Activated T-cell treated with anti-CD3 and anti-CD28 coated beads for 48 hours (primary cell): ENCODE measurements around the gene ACOT2.
A peak's percentile ranks its signal among the peaks of the same experiment; 100 is the strongest.
"Not testable (repeated sequence)": the region's sequence is repeated elsewhere in the genome, so short reads cannot be mapped to it uniquely, and the experiment has no call there.

Experiments used
- DNase-seq: peaks from one replicate; pipeline ENCODE4 v3.0.0-alpha.2; 2020; ENCODE audit warnings: low read depth

ACOT2 gene

GRCh38 chr14:73569185-73569958, at the start of gene ACOT2:
TSS of gene ACOT2 (plus strand) at chr14:73569213. CDS start at chr14:73569241, 28 bp downstream.
- peak; percentile 81 for DNase-seq

GRCh38 chr14:73521229-73521628, 47.8 kb upstream of the ACOT2 start:
- DNase-seq: no peak

GRCh38 chr14:73524493-73524892, 44.5 kb upstream of the ACOT2 start:
- DNase-seq: no peak

GRCh38 chr14:73526036-73526984, 42.7 kb upstream of the ACOT2 start:
- no peak for DNase-seq

- DNase-seq: not testable (repeated sequence)
Measured at GRCh38 chr14:73529356-73529755, 39.7 kb upstream of the ACOT2 start.

GRCh38 chr14:73531971-73532370, 37.0 kb upstream of the ACOT2 start:
- not testable (repeated sequence) for DNase-seq

- peak; percentile 29 for DNase-seq
Measured at GRCh38 chr14:73537244-73538045, 31.6 kb upstream of the ACOT2 start.

- DNase-seq: peak; percentile 58
Measured at GRCh38 chr14:73539017-73539416, 30.0 kb upstream of the ACOT2 start.

GRCh38 chr14:73542961-73543360, 26.1 kb upstream of the ACOT2 start:
- DNase-seq: not testable (repeated sequence)

- DNase-seq: not testable (repeated sequence)
Measured at GRCh38 chr14:73545353-73545752, 23.7 kb upstream of the ACOT2 start.

GRCh38 chr14:73549097-73549496, 19.9 kb upstream of the ACOT2 start:
- DNase-seq: not testable (repeated sequence)

GRCh38 chr14:73549889-73550524, 19.0 kb upstream of the ACOT2 start:
- not testable (repeated sequence) for DNase-seq

- DNase-seq: no peak
Measured at GRCh38 chr14:73553845-73554244, 15.2 kb upstream of the ACOT2 start.

- DNase-seq: not testable (repeated sequence)
Measured at GRCh38 chr14:73557201-73557600, 11.8 kb upstream of the ACOT2 start.

GRCh38 chr14:73558238-73558637, 10.8 kb upstream of the ACOT2 start:
- DNase-seq: not testable (repeated sequence)

GRCh38 chr14:73562256-73562655, 6.8 kb upstream of the ACOT2 start:
- not testable (repeated sequence) for DNase-seq

- DNase-seq: not testable (repeated sequence)
Measured at GRCh38 chr14:73562696-73563095, 6.3 kb upstream of the ACOT2 start.

GRCh38 chr14:73566431-73566830, 2.6 kb upstream of the ACOT2 start:
- not testable (repeated sequence) for DNase-seq

GRCh38 chr14:73566935-73567334, 2.1 kb upstream of the ACOT2 start:
- DNase-seq: not testable (repeated sequence)

- DNase-seq: no peak
Measured at GRCh38 chr14:73567358-73567757, 1.7 kb upstream of the ACOT2 start.
